Tibial nerve (tissue), 4 donors: ENCODE measurements around the gene MPC1.

ENCODE experiments used
- CTCF ChIP-seq, 5 experiments: fragments of 200-600 bp in 3 of 5; fragments of 450-650 bp in 2 of 5; sonication (generic) in 3 of 5; IDR thresholded peaks; one replicate each; pipeline ENCODE4 v1.5.1; 2016 to 2019; ENCODE audit warnings: antibody characterized with exemption in 5 of 5, mild to moderate bottlenecking in 3 of 5, moderate library complexity in 2 of 5
- EP300 ChIP-seq, 2 donors: sonication (generic); formaldehyde crosslinking; IDR thresholded peaks; one replicate each; pipeline ENCODE4 v1.6.1; 2017; ENCODE audit warnings: antibody characterized with exemption in 2 of 2, mild to moderate bottlenecking in 1 of 2
- POLR2A ChIP-seq, 2 donors: fragments of 450-650 bp; IDR thresholded peaks; one replicate each; pipeline ENCODE4 v1.6.1; 2017; ENCODE audit warnings: antibody characterized with exemption in 2 of 2, mild to moderate bottlenecking in 2 of 2, moderate library complexity in 2 of 2

DNA sequence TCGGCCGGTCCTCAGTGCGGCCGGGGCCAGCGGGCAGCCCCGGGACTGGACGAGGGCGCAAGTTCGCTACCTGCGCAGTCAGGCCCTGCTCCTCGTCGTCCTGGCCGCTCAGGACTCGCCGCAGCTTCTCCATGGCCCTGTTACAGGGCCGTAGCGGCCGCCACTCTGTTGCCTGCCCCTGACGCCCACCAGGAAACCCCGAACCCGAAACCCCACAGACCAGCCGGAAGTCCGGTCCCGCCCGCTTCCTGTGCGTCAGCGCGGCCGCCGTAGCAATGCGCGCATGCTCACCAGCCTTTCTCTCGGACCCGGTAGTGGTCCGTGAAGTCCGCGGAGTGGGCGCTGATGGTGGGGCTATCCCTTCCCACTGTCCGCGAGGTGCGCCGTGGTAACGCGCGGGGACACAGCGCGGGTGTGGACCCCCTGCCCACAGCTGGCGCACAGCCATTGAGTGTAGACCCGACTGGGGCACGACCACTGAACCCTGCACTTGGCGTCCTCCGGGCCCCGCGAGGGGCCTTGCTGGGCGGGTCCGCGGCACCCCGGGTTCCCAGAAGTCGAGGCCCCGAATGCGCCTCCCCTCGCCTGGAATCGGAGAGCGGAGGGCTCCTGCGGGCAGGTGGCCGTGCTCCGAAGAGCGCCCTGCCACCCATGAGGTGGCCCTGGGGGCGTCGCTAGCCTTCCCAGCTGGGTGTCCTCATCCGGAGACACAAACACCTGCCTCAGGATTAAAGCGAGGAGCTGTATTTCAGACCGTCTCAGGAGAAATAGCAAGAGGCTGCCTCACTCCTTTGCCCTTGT lies 40.2 kb downstream of the MPC1 start, which contains the start of gene SFT2D1:
- TF ChIP-seq CTCF (IDR thresholded peaks at IDR 0.05) (peak in 1 of 5 experiments; percentile 23), POLR2A (IDR thresholded peaks at IDR 0.05) (peak; percentile 86 to 91), EP300 (IDR thresholded peaks at IDR 0.05) (peak; percentile 88 to 96)
